Activated naive CD4-positive, alpha-beta T cell treated with anti-CD3 and anti-CD28 coated beads, Interleukin-2, amount 50 U/mL, for 16 hours (primary cell): ENCODE results near the gene HDAC4.

ENCODE experiments used
- DNase-seq: peaks from one replicate; pipeline ENCODE4 v3.0.0-alpha.2; 2020

The HDAC4 gene

DNA sequence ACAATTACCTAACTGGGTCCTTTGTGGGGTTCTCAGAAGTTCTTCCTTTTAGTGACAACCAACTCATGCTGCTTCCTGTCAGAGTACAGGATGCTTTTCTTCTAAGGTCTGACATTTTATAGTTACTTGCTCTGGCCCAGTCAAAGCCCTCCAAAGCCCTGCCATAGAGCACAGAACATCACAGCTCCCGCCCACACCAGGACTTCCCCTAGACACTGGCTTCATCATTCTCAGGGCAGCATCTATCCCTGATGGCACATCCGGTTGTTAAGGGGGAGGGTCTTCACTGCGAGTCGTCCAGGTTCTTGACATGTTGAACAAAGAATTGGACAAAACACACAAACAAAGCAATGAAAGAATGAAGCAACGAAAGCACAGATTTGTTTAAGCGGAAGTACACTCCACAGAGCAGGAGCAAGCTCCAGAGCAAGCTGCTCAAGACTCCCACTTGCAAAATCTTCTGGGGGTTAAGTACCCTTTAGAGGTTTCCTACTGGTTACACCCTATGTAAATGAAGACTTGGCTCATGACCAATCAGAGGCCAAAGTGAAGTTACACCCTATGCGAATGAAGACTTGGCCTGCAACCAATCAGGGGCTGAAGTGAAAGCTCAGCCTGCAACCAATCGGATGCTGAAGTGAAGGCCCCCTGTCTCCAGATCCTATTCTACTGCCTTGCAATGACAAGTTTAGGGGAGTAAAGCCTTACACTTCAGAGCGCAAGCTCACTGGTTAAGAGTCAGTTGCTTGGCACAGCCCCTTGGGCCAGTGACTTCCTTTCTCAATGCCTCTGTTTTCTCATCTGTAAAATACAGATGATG lies 79.0 kb downstream of the HDAC4 start:
- DNase-seq = peak; percentile 67

DNA sequence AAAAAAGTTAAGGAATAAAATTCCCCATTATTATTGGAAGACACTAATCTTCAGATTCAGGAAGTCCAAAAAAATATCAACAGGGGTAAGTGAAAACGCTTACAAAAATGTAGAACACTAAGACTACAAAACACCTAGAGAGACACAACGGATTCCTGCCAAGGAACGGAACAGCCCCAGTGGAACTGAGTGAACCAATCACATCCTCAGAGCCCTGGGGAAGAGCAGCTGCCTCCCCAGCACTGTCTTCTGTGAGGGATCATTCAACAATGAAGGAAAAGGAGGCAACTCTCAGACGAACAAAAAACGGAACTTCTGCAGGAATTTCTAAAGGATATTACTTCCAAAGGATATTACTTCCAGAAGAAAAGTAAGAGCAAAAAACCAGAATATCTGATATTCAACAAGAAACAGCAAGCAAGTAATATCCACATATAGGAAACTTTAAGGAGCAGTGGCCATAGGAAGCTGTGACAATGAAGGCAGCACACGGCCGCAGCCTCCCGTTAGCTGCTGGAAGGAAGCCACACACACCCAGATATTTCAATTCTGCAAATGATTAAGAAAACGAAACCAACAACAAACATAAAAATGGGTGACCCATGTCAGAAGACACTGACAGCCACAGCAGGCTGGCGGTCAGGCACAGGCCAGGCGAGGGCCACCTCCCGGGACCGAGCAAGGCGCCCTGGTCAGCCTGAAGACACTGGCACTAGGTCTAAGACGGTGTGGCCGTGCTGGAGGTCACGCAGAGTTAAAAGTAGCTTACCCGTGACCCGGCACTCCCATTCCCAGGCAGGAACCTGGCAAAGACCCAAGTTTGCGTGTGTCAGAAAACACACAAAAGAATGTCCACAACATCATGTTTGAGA lies 81.8 kb downstream of the HDAC4 start:
- no peak for DNase-seq

DNA sequence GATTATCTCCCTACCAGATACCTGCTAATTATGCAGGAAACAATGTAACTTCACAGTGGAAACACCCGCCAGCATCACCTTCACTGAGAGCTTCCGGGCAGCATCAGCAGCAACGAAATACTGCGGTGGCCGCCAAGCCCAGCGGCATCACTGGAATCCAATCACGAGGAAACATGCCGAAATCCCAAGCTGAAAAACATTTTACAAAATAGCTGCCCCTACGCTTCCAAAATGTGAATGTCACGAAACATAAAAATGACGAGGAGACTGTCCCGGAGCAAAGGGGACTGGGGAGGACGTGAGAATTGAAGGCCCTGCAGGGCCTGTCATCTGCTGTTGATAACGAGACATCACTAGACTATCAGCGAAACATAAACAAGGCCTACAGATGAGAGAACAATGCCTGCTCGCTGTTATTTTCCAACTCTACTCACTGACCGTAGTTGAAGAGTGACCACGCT lies 82.6 kb downstream of the HDAC4 start:
- no peak for DNase-seq

DNA sequence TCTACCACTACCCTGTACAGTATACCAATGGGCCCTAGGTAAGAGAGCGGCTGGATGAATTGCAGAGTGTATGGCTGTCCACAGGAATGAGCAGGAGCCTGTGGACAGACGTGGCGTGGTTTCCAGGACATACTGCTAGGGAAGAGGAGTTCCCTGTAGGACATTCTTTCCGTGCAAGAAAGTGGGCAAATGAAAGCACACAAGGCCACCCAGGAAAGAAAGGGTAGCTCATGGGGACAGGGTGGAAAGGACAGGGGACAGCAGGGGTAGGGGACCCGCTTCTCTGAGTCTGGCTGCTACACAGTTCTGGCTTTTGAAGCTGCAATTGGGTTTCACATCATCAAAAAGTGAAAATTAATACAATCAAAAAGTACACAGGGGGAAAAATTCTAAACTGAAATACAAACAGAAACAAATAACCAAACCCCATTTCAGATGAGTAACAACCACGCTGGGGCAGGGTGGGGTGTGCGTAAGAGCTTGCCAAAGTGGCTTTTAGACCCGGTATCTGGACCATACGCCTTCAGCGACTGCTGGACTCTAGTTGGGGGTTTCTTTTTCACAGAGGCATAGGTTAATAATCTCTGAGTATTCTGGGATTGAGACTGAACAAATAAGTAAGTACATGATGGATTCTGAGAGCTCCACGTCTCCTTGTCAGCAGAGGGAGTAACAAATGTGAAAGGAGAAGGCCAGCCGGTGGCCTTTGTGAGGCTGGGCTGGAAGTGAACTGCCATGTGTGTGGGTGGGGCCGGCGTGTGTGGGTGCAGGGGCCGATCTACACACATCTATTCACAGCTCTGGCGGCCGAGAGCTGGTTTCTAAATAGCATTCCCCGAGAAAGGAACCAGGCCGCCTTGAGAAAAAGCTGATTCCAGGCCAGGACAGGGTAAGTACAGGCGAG lies 84.0 kb downstream of the HDAC4 start:
- no peak for DNase-seq

DNA sequence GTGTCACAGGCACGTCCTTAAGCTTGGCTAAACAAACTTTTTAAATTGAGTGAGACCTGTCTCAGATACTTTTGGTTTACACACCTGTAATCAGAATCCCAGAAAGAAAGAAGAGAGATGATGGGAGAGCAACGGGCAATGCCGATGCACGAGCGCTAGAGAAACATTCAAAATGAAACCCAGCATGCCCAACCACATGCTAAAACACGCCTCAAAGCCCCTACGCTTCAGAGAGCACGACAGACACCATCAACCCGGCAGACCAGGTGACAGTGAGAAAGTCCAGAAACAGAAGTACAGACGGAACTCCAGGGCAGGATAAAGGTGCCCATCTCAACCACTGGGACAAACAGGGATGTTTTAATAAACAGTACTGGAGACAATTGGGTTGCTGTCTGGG lies 85.5 kb downstream of the HDAC4 start:
- no peak for DNase-seq

DNA sequence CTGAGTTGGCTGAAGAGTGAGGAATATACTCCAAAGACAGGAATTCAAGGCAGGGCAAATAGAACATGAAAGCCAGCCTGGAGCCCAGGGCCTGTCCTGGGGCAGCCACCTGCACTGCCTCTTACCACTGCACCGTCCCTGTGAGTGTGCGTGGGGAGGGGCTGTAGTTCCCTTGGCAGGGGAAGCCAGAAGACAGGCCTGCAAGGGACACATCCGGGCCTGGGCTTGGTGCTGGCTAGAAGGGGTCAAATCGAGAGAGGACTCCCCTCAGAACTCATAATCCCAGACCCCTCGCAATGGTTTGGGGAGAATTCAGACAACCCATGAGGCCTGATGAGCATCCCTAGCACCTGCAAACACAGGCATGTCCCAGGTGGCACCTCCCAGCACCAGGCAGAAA lies 87.0 kb downstream of the HDAC4 start:
- no peak for DNase-seq

DNA sequence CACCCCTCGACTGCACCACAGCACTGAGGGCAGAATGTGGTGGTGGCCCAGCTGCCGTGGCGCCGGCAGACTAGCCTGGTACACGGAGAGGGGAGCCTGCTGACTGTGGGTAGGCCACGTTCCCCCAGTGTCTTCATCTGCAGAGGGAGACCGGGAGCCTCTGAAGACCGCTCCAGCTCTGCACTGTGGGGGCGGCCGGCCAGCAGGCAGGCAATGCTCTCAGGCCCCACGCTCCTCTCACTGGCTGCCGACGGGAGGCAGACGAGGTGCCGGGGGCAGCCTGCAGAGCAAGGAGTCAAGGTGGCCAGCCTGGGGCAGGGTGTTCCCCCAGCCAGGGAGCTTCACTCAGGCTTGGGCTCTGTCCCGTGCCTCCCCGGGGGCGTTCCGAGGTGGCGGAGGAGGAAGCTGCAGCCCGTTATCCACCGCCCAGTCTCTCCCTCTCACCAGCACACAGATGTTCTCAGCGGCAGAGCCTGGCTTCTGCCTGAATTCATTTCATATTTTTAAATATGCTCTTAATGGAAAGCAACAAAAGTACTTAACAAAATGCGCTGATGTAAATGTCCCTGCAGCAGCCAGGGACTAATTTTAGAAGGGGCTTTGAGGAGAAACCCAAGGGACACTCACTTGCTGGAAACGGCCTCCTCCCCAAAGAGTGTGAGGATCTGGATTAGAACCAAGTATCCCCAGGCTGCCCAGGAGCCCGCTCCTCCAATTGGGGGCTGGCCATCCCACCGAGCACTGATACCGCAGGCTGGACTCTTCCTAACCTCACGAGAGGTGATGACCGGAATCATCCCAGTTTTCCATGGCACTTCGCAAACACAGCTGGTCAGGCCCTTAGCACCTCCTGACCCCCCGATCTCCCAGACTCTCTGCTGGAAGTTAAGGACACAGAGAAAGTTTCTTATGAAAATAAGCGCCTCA lies 87.8 kb downstream of the HDAC4 start:
- no peak for DNase-seq

DNA sequence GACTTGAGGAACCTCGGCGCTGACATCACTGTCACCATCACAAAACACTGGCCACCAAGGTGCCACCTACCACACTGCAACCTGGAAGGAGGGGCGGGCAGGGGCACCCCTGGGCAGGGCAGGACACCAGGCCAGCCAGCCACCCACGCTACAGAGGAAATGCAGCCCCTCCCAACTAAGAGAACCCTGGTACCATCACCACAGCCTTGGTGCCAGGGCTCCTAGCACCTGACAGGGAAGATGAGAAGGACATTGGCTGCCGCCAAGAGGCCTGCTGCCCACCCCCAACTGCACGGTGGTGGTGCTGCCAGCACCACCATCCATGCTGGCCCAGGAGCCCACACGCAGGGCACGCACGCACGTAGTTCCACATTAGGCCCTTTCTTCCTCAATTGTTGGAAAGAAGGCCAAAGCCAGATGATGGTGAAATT lies 88.7 kb downstream of the HDAC4 start:
- no peak for DNase-seq

DNA sequence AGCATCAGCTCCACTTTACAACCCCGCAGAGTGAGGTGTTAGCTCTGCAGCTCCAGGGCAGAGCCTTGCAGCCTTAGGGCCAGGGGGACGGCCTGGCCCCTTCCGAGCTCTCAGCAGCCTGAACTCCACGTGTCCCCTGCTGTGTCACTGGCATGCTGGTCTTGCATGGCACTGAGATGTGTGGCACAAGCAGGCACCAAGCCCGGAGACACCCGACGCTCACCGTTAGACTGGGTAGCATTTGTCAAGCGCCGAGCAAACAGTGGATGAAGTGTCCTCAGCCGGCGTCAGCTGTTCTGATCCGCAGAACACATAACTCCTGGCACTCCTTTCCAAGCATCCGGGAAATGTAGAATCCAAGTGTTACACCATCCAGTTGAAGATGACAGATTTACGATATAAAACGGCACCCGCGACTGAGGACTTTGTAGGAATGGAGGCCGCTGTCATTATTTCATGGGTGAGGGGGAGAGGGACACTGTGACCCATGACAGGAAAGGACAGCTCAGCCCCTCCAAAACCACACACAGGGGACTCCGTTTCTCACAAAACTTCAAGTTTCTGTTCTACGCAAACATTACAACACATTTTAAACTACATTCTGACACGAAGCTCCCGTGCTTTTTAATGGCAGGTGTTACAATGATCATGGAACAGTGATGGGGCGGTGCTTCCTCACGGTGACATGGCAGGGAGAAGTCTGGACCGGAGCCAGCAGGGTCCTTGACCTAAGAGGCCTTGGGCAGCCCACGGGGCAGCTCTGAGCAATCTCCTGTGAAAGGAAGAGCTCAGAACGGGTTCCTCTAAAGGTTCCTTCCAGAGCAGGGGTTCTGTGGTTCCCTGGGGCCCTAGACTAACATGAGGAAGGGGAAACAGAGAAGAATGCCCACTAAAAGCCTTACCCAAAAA lies 89.4 kb downstream of the HDAC4 start:
- no peak for DNase-seq

DNA sequence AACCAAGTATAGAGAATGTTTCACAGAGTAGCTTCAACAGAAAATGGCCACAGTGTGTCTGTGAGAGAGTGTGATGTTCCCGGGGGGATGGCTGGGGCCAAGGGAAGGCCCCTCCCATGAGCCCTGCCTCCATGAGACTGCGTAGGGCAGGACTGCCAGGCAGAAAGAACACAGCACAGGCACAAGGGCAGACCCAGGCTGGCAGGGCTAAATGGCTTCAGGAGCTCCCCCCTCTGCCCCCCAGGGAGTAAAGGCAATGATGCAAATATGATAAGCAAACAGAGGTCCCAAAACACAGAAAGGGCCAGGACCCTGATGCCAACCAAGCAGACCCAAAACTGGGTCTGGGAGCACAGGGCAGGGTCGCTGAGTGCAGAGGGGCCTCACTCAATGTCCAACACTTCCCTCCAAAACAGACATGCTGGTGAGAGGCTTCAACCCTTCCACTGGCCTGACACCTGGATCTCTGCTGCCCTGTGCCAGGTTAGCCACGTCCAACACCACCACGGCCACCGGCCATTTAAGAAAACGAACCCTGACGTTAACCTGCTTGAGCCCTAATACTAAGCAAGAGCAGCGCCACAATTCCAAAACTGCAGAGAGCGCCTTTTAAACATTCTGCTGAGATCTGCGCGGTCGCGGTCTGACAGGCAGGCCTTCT lies 90.3 kb downstream of the HDAC4 start:
- DNase-seq = no peak

DNA sequence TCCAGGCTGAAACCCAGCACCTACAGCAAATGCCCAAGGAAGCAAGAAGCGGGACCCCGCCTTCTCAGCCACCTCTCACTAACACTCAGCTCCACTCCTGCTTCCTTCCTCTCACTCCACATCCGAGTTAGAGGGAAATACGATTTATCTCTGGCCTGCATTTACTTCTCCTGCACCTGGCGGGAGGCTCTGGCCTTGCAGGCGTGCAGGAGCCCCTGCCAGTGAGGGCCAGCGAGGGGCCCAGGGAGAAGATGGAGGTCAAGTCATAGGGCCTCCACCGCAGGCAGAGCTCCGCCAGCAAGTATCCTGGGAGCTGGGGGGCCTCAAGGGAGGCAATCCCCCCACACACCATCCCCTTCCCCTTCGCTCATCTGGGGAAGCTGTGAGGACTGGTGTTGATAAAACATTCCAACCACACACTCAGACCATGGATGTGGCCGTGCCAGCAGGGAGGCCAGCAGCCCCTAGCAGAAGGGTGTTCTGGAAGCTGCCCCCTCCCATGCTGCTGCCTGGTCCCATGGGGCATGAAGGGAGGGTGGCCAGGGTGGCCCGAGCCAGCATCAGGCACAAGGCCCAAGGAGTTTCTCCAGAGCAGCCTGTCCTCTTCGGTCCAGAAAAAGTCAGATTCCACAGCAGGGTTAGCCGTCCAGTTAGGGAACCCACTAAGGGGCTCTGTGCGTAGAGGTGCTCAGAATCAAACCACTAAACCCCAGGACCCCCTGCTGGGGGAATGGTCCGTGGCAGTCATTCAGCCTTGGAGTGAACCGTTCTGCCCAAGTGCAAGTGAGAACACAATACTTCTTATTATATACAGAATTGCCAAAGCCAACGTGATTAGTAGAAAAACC lies 91.2 kb downstream of the HDAC4 start:
- DNase-seq = no peak

DNA sequence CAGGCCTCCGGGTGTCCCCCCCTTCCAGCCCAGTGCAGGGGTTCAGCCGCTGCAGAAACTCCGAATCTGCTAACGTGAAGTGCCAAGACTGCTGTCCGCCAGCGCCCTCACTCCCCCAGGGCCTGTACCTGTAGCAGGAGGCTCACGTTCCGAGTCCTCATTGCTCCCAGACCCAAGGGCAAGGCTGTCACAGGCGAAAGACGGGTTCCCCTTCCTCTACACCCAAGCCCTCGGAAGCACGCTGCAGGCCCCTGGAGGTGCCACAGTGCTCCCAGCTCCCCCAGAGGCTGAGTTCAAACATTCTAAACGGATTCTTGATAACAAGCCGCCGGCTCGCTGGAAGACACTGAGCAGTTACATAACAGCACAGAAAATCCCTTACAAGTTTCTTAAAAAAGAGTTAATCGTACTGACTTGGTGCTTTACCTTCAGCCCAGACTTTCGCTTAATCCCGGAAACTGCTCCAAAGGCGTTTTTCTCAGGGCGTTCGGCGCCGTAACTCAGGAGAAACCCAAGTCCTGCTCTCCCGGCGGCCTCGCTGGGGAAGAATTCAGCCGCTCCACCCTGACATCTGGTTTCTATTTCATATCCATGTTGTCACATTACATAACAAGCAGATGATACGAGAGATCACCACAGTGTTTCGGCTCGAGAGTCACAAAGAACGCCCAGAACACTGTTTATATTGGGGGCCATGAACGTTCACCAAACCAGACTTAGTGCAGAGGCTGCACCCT lies 92.0 kb downstream of the HDAC4 start:
- no peak for DNase-seq

DNA sequence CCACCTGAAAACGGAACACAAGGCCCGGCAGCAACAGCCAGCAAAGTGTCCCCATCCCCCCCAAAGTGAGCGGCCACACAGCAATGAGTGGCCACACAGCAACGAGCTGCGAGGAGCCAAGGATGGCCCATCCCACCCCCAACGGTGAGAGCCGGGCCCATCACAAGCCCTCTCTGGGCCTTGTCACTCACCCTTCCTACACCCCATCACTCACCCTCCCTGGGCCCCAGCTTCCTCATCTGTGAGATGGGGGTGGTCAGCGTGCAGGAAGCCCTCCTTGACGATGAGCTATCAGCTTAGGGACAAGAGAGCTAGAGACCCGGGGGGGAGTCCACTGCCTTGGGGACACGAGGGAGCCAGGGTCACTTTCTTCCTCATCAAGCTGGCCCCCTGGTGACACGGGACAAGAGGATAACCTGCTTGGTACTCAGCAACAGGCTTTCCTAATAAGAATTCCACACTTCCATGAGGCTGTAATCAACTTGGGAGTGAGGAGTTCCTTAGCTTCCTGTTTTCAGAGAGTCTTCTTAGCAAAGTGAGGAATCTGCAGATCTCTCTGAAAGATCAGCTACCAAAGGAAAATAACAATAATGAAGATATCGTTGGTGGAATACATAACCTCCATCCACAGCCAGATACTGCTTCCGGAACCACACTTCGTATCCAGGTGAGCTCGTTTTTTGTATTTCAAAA lies 92.8 kb downstream of the HDAC4 start:
- no peak for DNase-seq

DNA sequence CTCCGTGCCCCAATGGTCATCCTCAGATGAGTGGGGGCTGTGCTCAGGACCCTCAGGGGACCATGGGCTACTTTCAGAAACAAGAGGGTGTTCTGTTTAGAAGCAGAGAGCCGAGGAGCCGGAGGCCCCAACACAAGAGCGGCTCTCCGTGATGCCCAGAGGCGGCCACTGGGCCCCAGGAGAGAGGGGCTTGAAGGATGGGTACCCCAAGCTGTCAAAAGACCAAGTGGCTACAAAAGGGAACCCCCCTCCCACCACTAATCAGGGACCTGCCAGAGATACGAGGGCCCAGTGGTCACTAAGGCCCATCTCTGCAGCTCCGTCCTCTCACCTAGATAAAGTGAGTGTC lies 93.6 kb downstream of the HDAC4 start:
- no peak for DNase-seq

DNA sequence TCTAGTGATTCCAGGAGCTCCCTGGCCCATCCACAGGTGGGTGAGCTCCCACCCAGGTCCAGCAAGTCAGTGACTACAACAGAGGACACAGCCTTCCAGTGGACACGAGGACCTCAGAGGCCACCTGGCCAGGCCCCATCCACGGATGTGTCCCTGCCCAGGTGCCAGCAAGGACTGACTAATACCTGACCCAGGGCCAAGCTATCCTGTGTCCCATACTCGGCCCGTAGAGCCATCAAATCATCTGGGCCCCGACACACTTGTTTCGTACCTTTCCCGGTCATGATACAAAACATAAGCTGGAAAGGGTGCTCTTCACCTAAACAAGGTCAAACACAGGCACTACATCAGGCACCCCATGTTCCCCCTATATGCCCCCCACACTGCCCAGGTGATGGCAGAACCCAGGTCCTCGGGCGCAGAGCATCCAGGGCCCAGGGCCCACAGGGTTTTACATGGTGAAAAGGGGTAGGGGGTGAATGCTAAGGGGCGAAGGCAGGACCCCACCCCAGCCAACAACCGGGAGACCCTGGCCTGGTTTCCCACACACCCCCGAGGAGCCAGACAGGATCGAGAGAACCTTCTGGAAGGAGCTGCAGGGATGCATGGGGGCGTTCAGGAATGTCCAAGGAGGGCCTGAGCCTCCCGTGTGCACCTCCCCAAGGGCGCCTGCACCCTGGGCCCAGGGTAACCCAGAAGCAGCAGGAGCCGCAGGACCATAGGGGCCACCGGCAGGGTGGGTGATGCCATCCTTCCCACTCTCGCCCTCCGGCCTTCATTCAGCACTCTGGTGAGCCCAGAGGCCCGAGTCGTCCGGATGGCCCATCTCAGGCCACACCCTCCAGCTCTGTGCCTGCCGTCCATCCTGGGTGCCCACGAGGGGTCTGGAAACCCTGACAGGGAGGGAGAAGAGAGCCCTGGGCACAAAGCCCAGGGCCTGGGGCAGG lies 94.3 kb downstream of the HDAC4 start:
- no peak for DNase-seq

DNA sequence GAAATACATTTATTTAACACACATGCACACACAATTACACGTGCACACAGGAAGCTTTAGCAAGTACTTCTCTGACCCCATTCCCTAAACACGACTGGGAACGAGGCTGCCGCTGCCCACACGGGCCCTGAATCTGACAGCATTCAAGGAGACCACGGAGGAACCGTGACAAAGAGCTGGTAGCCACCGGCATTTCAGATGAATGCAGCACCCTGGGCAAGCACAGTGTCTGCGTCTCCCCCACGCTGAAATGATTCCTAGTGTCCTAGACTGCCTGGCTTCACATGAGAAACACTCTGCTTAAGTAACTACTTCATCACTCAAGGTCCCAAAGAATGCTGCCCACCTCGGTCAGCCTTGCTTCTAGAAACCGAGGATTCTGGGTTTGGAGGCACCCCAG lies 95.0 kb downstream of the HDAC4 start:
- DNase-seq = no peak

DNA sequence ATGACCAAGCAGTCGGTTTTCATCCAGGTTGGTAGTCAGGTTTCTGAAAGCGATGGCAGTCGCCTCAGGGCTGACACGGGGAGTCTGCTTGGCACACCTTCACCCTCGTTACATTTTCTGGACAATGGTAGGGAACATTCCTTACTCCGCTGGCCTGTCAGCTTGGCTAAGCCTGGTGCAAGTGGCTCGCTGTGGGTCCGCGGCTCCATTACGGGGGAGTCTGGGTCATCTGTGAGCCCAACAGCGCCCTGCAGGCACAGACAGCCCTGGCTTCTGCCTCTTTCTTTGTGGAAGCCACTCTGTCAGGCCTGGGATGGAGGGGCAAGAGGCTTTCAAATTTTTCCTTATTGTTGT lies 95.6 kb downstream of the HDAC4 start:
- DNase-seq = no peak
